Measurements from ENCODE around the gene ZFYVE9. TPM values are rescaled to one million over a fixed set of nuclear protein-coding genes. Genes with fewer than 3 reads are reported as not detected.

The ZFYVE9 gene
- total RNA-seq, 1 experiment from 2014 or later: 19.6 TPM

GRCh38 chr1:52157582-52157981 lies 15.7 kb downstream of the ZFYVE9 start:
- no peaks in the 10 kb centered on the region; the same call in 1 of the 2 replicates for H3K27me3 Mint-ChIP-seq (ENCODE audit: low read depth)
- peaks cover 22% of the 10 kb centered on the region for H3K9me3 Mint-ChIP-seq
- no peak for DNase-seq (ENCODE audit: low spot score)
- peaks cover 15% of the 10 kb centered on the region for H3K36me3 Mint-ChIP-seq
- ChIA-PET POLR2A (no interaction called here), CTCF (interaction anchor here (0.6 kb wide), 1 partner anchor 77 kb away, joined by 4 read pairs; no protein-coding TSS in a partner anchor)
- H3K4me3 Mint-ChIP-seq: no peak overlapping the region
- H3K27ac Mint-ChIP-seq: no peak overlapping the region
- no peak for ATAC-seq
- TF ChIP-seq NR1H2 (CRISPR knock-in tag; IDR thresholded peaks at IDR 0.05): no peak
- no peak for TF ChIP-seq CREB1 (CRISPR knock-in tag; IDR thresholded peaks at IDR 0.05)
- TF ChIP-seq JAZF1 (CRISPR knock-in tag; IDR thresholded peaks at IDR 0.05): no peak
- TF ChIP-seq RELA (CRISPR knock-in tag; IDR thresholded peaks at IDR 0.05; ENCODE audit: borderline replicate concordance): no peak
- no peak for TF ChIP-seq ATF1 (CRISPR knock-in tag; IDR thresholded peaks at IDR 0.05)
- TF ChIP-seq SMAD4 (CRISPR knock-in tag; IDR thresholded peaks at IDR 0.05): no peak
- no peak for TF ChIP-seq USF2 (CRISPR knock-in tag; IDR thresholded peaks at IDR 0.05)
- TF ChIP-seq NR2C2 (CRISPR knock-in tag; IDR thresholded peaks at IDR 0.05): no peak
- TF ChIP-seq ZNF317 (CRISPR knock-in tag; IDR thresholded peaks at IDR 0.05; ENCODE audit: borderline replicate concordance, low read depth): no peak
- no peak for TF ChIP-seq ARID4B (CRISPR knock-in tag; IDR thresholded peaks at IDR 0.05; ENCODE audit: borderline replicate concordance)
- TF ChIP-seq ATF6 (CRISPR knock-in tag; IDR thresholded peaks at IDR 0.05): no peak
- no peak for TF ChIP-seq NFYB (CRISPR knock-in tag; conservative IDR thresholded peaks at IDR 0.05; ENCODE audit: low read depth)
- no peak for TF ChIP-seq STAT6 (CRISPR knock-in tag; conservative IDR thresholded peaks at IDR 0.05; ENCODE audit: low read depth)
- TF ChIP-seq TP53 (CRISPR knock-in tag; IDR thresholded peaks at IDR 0.05): no peak
- TF ChIP-seq TCF7 (CRISPR knock-in tag; IDR thresholded peaks at IDR 0.05; ENCODE audit: low read depth): no peak
- TF ChIP-seq RORB (CRISPR knock-in tag; IDR thresholded peaks at IDR 0.05): no peak
- no peak for TF ChIP-seq ESRRA (CRISPR knock-in tag; IDR thresholded peaks at IDR 0.05; ENCODE audit: borderline replicate concordance)
- no peak for TF ChIP-seq TEAD1 (CRISPR knock-in tag; IDR thresholded peaks at IDR 0.05)
- no peak for TF ChIP-seq ZBTB21 (CRISPR knock-in tag; IDR thresholded peaks at IDR 0.05; ENCODE audit: borderline replicate concordance)
- TF ChIP-seq ZNF512 (CRISPR knock-in tag; IDR thresholded peaks at IDR 0.05; ENCODE audit: borderline replicate concordance): no peak
- H3K4me1 Mint-ChIP-seq: no peaks in the 10 kb centered on the region

Measured in WTC11 (cell line).